ENCODE results near the gene ASIC2. TPM values are rescaled to one million over a fixed set of nuclear protein-coding genes. Genes with fewer than 3 reads are reported as not detected.

The ASIC2 gene
- total RNA-seq, 1 donor from 2014 or later = 0.23 TPM

DNA sequence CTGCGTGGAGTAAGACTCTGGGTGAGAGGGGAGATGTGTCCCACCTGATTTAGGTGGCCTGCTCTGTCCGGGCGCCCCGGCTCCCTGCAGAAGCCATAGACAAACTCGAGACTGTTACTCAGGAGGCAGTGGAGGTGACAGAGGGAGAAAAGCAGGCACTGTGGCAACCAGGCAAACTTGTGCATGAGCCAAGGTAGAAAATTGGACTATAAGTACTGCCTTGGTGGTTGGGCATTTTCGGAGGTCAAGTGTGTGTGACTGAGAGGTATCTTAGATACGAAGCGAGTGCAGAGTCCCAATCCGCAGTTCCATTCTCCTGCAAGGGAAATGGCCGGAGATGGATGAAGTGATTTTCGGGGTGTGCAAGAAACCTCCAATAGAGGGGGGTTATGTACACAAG is 328.6 kb downstream of the ASIC2 start:
- no peak overlapping the region for H3K4me3 ChIP-seq (ENCODE audit: low read depth, low read length)
- TF ChIP-seq CTCF (conservative IDR thresholded peaks at IDR 0.05; ENCODE audit: low read depth, low read length) = no peak
- no peak for DNase-seq (ENCODE audit: low read depth)
